LNCAP (cell line): Measurements from ENCODE around the gene TLK2.

Experiments used
- CTCF ChIP-seq: fragments of 450-650 bp; IDR thresholded peaks from 2 replicates; pipeline ENCODE4 v1.5.1; 2017; ENCODE audit warnings: mild to moderate bottlenecking

Gene TLK2

DNA sequence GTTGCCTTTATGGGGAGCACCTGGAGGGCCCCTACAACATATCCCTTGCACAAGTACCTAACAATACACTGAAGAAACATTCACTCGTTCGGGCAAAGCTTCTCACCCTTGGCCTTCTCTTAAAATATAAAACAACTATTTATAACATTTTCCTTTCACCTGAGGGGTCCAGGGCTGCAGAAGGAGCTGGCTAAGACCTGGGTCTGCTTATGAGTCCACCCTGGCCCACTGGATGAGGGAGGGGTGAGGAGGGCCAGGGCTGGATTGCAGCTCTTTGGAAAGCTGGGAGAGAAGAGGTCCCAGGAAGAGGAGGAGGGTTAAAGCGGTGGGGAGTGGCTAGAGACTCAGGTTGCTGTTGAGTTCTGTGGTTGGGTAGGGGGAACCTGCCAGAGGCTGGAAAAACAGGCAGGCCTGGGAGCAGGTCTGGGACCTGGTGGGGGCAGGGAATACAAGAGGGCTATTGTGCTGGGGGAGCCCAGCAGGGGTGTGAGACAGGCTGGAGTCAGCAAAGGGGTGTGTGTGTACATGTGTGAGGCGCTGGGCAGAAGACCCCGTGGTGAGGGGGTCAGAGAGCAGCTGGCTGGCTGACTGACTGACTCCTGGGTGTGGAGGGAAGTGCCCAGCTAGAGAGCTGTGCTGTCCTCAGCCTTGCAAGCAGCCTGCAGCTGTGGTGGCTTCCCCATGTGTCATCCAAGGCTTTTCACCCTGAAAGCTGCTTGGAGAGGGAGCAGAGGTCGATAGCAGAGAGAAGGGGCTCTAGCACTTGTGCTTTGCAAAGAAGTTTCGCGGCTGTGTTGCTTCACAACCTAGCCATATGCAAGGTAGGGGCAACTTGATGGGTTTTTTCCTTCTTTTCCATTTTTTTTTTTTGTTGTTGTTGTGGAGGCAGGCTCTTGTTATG is 138.6 kb downstream of the TLK2 start:
- no peak for TF ChIP-seq CTCF

GRCh38 chr17:62617894-62618472 is 139.4 kb downstream of the TLK2 start:
- no peak for TF ChIP-seq CTCF

GRCh38 chr17:62618647-62619416 is 140.2 kb downstream of the TLK2 start:
- no peak for TF ChIP-seq CTCF

DNA sequence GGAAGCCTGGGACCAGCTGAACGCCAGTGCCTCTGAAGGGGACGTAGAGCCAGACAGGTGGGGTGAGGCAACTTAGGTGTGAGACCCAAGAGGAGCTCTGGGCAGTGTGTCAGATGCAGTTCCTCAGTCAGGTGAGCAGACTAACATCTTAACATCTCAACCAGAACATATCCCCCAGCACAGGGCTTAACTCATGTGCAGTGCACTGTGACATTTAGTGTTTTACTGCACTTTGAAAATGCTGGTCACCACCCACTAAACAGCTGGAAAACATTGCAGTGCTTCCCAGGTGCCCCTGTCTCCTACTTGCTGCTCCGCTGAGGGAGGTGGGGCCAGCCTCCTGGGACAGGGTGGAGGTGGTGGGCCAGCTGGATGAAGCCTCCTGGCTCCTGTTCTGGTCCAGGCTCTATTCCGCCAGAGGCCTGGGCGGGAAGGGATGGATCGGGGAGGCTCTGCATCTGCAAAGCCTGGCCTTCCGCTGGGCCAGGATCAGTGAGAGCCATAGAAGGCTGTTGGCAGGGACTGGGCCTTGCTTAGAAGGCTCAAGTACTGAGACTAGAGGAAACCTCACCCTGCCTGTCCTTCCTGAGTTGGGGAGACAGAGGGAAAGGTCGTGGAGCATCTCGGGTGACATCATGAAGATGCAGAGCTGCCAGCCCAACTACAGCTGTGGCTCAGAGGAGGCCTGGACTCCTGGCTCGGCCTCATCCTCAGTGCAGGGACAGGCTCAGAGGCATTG is 141.0 kb downstream of the TLK2 start:
- no peak for TF ChIP-seq CTCF

DNA sequence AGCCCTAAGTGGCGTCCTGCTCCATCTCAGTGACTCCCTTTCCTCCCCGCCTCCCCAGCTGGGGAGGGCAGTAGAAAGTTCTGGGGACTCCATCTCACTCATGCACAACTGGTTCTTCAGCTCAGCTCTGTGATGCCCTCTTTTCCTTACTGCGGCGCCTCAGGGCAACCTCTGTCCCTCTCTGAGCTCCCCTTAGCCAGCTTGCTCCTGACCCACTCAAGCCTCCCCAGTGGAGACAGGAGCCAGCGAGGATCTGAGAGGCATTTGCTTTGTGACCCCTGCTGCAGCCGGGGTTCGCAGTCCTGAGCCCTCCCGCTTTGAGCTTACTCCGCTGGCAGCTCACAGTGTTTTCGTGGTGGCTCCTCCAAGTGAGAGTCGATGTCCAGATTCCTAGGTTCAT is 142.6 kb downstream of the TLK2 start:
- no peak for TF ChIP-seq CTCF

- no peak for TF ChIP-seq CTCF
Measured at GRCh38 chr17:62625184-62625869, 146.7 kb downstream of the TLK2 start.

- TF ChIP-seq CTCF: no peak
Measured at GRCh38 chr17:62625870-62626200, 147.2 kb downstream of the TLK2 start.
